SK-N-MC (cell line): Measurements from ENCODE around the gene A2ML1.

Experiments
- EZH2 ChIP-seq: fragments of 200-600 bp; sonication (generic); IDR thresholded peaks from one replicate; pipeline ENCODE4 v1.6.1; 2017; ENCODE audit warnings: antibody characterized with exemption
- FOXP2 ChIP-seq: optimal IDR thresholded peaks from 2 replicates; pipeline ENCODE3; 2011; ENCODE audit warnings: mild to moderate bottlenecking, moderate library complexity; ENCODE audit not compliant: insufficient read depth; ENCODE audit errors: extremely low read length, control extremely low read depth

GRCh38 chr12:8828257-8829124 is 6.1 kb downstream of the A2ML1 start:
- TF ChIP-seq EZH2, result no peak
- no peak for TF ChIP-seq FOXP2
